Activated T-cell treated with anti-CD3 and anti-CD28 coated beads for 1 hour (primary cell): ENCODE results near the gene AKAP13.
"Not testable (repeated sequence)": the region's sequence is repeated elsewhere in the genome, so short reads cannot be mapped to it uniquely, and the experiment has no call there.

Experiments
- DNase-seq: peaks from one replicate; pipeline ENCODE4 v3.0.0-alpha.2; 2020; ENCODE audit warnings: low read depth

The AKAP13 gene

GRCh38 chr15:85380217-85380811, at the start of gene AKAP13:
Gene AKAP13 (plus strand): TSS chr15:85380603. CDS start chr15:85485721, 105,118 bp downstream.
- peak; percentile 86 for DNase-seq

- DNase-seq, result peak; percentile 47
These were observed 49.4 kb upstream of the AKAP13 start for GRCh38 chr15:85330901-85331588.

DNA sequence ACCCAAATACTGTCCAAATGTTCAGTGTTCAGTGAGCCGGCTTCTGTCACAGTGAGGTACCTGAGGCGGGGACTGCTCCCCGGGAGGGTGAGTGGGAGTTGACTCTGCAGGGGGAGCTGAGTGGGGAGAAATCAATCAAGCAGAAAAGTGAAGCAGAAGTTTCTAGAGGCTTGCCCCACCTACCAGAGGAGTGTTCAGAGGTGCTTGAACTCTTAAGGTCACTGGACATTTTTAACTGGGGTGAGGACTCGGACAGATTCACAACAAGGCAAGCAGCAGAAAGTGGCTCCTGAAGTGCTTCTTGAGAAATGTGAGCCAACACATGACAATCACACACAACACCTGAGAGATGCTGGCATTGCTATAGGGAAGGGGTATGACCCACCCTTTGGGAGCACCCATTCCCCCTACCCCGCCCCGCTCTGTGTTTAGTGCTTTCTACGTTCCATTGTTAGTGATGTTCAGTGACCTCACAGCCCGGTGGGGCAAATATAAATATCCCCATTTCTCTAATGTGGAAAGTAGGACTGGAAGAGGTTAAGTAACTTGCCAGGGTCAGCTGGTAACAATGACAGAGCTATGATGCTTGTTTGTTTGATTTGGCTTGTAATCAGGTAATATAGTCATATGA, 48.6 kb upstream of the AKAP13 start:
- DNase-seq, result no peak

- no peak for DNase-seq
These were observed 47.1 kb upstream of the AKAP13 start for GRCh38 chr15:85333132-85333831.

GRCh38 chr15:85334241-85334640, 46.2 kb upstream of the AKAP13 start:
- no peak for DNase-seq

GRCh38 chr15:85335193-85335942, 45.0 kb upstream of the AKAP13 start:
- no peak for DNase-seq

DNA sequence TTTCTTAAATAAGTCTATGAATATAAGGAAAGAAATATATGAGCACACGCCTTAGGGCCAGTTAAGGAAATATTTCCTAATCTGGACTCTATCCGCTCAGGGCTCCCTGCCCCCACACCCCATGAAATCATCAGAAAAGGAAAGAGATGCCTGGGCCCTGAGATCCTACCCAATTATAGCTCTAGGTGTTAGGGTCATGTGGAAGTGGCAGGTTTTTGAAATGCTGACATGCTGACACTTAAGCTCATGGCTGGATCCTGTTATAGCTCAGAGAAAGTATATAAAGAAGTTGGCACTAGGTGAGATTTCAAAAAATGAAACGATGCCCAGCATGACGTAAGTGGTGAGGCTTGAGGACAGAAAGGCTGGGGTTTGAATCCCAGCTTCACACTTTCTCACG, 43.5 kb upstream of the AKAP13 start:
- DNase-seq, result no peak

- no peak for DNase-seq
These were observed 42.9 kb upstream of the AKAP13 start for GRCh38 chr15:85337425-85338074.

DNA sequence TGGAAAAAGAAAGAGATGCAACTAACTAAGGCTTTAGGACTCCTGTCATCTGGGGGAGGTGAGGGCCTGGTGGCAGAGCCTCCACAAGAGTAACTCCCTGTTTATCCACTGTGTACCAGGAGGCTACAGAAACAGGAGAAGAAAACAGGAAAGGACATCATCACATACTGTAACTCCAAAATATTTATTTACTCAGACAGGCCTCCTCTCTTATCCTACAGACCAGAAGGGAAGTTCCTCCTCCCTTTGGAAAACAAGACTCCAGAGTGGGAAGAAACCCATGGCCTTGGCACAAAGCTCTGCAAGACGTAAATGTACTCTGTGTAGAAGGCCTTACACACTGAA, 40.1 kb upstream of the AKAP13 start:
- no peak for DNase-seq

DNA sequence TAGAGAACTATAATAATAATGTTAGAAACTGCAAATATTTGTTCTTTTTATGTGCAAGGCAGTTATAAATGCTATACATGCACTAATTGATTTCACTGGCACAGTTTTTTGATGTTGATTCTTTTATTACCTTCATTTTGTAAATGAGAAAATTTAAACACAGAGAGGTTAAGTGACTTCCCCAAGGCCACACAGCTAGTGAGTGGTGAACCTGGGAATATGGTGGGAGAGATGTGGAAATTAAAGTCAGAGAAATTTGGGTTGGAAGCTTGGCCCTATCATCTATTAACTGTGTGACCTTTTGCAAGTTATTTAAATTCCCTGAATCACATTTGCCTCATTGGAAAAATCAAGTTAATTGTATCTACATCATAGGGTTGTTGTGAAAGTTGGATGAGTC, 39.6 kb upstream of the AKAP13 start:
- no peak for DNase-seq

- not testable (repeated sequence) for DNase-seq
These were observed 38.2 kb upstream of the AKAP13 start for GRCh38 chr15:85342163-85342562.

DNA sequence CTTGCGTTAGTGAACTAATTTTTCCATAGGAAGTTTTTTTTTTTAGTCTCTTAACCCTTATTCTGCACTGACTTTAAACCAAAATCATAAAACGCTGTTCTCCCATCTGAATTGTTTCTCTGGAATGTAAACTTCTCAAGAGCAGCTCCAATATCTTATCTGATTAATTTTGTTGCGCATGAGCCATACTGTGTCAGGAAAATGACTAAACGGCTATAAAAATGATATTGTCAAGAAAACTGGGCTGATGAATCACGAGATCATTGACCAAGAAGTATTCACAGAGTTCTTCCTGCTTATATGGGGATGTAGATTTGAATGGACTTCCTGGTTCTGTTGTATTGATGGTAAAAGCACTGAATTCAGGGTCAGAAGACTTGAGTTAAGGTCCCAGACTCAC, 37.0 kb upstream of the AKAP13 start:
- DNase-seq, result not testable (repeated sequence)

- DNase-seq, result not testable (repeated sequence)
These were observed 36.2 kb upstream of the AKAP13 start for GRCh38 chr15:85344241-85344640.

- not testable (repeated sequence) for DNase-seq
These were observed 35.7 kb upstream of the AKAP13 start for GRCh38 chr15:85344653-85345114.

GRCh38 chr15:85345196-85345918, 35.0 kb upstream of the AKAP13 start:
- not testable (repeated sequence) for DNase-seq

- not testable (repeated sequence) for DNase-seq
These were observed 33.8 kb upstream of the AKAP13 start for GRCh38 chr15:85346462-85347084.

DNA sequence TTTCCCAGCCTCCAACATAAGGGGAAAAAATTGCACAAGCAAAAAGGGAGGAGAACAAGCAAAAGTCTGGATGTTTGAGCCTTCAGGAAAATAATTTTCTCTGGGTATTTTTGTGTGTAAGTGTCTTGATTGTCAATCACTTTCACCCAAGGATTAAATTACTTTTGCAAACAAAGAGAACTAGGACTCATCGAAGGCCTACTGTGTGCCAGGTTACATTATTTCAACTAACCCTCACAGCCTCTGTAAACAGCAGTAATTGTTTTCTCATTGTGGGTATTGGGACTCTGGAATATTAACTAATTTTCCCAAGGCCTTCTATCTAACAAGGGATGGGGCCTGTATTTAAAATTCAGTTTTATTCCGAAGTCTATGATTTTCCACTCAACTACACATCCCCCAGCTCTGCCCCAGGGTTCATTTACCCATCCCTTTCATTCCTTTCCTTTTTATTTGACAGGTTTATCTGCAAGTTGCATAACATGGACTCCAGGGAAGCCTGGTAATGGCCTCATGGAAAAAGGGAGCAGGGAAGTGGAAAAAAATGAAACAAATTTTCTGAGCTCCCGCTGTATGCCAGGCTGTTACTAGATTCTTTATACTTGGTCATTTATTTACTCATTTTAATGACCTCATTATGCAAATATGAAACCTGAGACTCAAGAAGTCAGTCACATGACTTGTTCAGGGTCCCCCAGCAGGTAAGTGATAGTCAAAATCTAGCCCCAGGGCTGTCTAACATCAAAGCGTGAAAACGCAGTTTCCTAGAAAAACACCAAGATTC, 32.9 kb upstream of the AKAP13 start:
- not testable (repeated sequence) for DNase-seq

DNA sequence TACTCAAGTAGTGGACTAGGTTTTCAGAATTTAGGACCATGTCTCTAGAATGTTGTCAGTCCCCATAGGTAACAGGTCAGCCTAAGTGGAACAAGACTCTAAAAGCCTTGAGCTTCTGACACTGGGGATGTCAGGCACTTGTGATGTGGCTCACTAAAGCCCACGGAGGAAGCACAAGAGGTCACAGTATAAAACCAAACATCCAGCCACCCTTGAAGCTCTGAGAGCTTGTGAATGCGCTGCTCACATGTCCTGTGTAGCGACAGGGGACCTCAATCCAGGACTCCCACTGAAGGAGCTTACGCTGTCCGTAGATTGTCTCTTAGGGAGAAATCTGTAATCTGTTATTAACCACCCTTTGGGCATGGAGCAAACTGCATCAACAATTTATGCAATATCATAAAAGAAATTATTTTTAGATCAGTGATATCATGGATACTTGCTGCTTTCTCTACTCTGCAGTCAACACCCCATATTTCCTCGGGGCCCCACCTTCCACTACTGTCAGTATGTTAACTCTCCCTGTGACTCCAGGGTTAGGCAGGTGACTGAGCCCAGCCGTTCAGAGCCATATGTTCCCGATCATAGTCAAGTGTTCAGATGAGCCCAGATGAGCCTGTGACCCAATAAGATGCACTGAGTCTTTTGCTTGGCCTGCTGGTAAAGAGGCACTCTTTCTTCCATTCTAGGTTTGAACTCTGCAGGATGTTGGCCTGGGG, 32.2 kb upstream of the AKAP13 start:
- DNase-seq, result not testable (repeated sequence)

DNA sequence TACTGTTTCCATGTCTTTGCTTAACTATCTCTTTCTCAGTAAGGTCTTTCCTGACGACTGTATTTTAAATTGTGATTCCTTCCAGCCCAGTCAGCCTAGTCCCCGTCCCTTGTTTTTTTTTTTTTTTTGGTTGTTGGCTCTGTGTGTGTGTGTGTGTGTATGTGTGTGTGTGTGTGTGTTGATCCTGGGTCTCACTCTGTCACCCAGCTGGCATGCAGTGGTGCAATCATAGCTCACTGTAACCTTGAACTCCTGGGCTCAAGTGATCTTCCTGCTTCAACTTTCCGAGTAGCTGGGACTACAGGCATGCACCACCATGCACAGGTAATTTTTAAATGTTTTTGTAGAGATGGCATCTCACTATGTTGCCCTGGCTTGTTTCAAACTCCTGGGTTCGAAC, 31.3 kb upstream of the AKAP13 start:
- not testable (repeated sequence) for DNase-seq
